Uterus (tissue), 4 donors: Measurements from ENCODE around the gene JMY. TPM values are rescaled to one million over a fixed set of nuclear protein-coding genes. Genes with fewer than 3 reads are reported as not detected.

Source experiments
- DNase-seq, 2 donors: peaks; one replicate each; pipeline ENCODE4 v3.0.0-alpha.2; 2019 to 2020
- H3K27ac ChIP-seq, 2 donors: fragments of 200-600 bp; sonication (generic); 1 replicate in 1 of 2; 2 replicates in 1 of 2; pipeline ENCODE4 v1.5.1; 2016 to 2018
- H3K27me3 ChIP-seq, 2 donors: fragments of 200-600 bp; sonication (generic); one replicate each; pipeline ENCODE4 v1.5.1; 2018 to 2019; ENCODE audit warnings: control low read depth in 1 of 2
- H3K36me3 ChIP-seq, 2 donors: fragments of 200-600 bp; sonication (generic); one replicate each; pipeline ENCODE4 v1.5.1; 2019; ENCODE audit warnings: control low read depth in 1 of 2
- H3K4me1 ChIP-seq, 2 donors: fragments of 200-600 bp; sonication (generic); one replicate each; pipeline ENCODE4 v1.5.1; 2018 to 2019; ENCODE audit warnings: control low read depth in 1 of 2
- H3K4me3 ChIP-seq, 2 donors: fragments of 200-600 bp; sonication (generic); 1 replicate in 1 of 2; 2 replicates in 1 of 2; pipeline ENCODE4 v1.5.1; 2018 to 2019; ENCODE audit warnings: mild to moderate bottlenecking in 1 of 2
- H3K9me3 ChIP-seq, 2 donors: fragments of 200-600 bp; sonication (generic); one replicate each; pipeline ENCODE4 v1.5.1; 2019; ENCODE audit warnings: control low read depth in 1 of 2
- CTCF ChIP-seq, 4 experiments: fragments of 200-600 bp in 2 of 4; fragments of 450-650 bp in 2 of 4; sonication (generic) in 2 of 4; IDR thresholded peaks; one replicate each; pipeline ENCODE4 v1.5.1; 2016 to 2019; ENCODE audit warnings: antibody characterized with exemption in 4 of 4, mild to moderate bottlenecking in 2 of 4, moderate library complexity in 1 of 4
- POLR2A ChIP-seq, 2 donors: fragments of 450-650 bp; IDR thresholded peaks; one replicate each; pipeline ENCODE4 v1.6.1; 2016; ENCODE audit warnings: antibody characterized with exemption in 2 of 2, mild to moderate bottlenecking in 1 of 2, moderate library complexity in 1 of 2
- intact Hi-C: fragments of 100-400 bp; cut with DNase I; formaldehyde crosslinking; loops from one replicate; pipeline ENCODE4 v1.15.1; 2023; ENCODE audit warnings: low total_unique reads
- total RNA-seq, 4 donors: library from RNA; depleted of rRNA in 3 of 4; stranded (reverse); fragments of >200 nt in 3 of 4; gene quantifications; one replicate each; pipeline versions ENCODE4 v1.1.0 to v1.2.4, GENCODE V29; 2014 to 2023
- donor health status: DM: yes; HTN: yes; CAD: no.

Gene JMY
- total RNA-seq, 4 donors from 2014 or later = 11.5 to 41.3 (median 15.5) TPM

- H3K27me3 ChIP-seq = no peaks in the 10 kb centered on the region
- TF ChIP-seq CTCF (IDR thresholded peaks at IDR 0.05) = no peak
- TF ChIP-seq POLR2A (IDR thresholded peaks at IDR 0.05) = no peak
- no peaks in the 10 kb centered on the region for H3K9me3 ChIP-seq
- no peaks in the 10 kb centered on the region for H3K36me3 ChIP-seq
- no peaks in the 10 kb centered on the region for H3K4me1 ChIP-seq
- no peak for DNase-seq
- no peak overlapping the region for H3K27ac ChIP-seq
- intact Hi-C loops = no loop called here
- H3K4me3 ChIP-seq = no peak overlapping the region
Observed at GRCh38 chr5:79227484-79228025, 8.4 kb upstream of the JMY start.

- Histone ChIP-seq H3K4me3 (no peak overlapping the region), H3K4me1 (no peaks in the 10 kb centered on the region), H3K9me3 (no peaks in the 10 kb centered on the region), H3K27ac (no peak overlapping the region), H3K27me3 (no peaks in the 10 kb centered on the region), H3K36me3 (no peaks in the 10 kb centered on the region)
- no peak for DNase-seq
- intact Hi-C loops = no loop called here
- TF ChIP-seq POLR2A (IDR thresholded peaks at IDR 0.05) (no peak), CTCF (IDR thresholded peaks at IDR 0.05) (no peak)
Observed at GRCh38 chr5:79229357-79230174, 6.4 kb upstream of the JMY start.

- intact Hi-C loops = no loop called here
- TF ChIP-seq CTCF (IDR thresholded peaks at IDR 0.05) = no peak
- no peak for TF ChIP-seq POLR2A (IDR thresholded peaks at IDR 0.05)
- peak overlapping the region; percentile 92 to 95 for H3K27ac ChIP-seq
- DNase-seq = no peak
- H3K36me3 ChIP-seq = no peaks in the 10 kb centered on the region
- no peaks in the 10 kb centered on the region for H3K27me3 ChIP-seq
- no peaks in the 10 kb centered on the region for H3K4me1 ChIP-seq
- no peaks in the 10 kb centered on the region for H3K9me3 ChIP-seq
- H3K4me3 ChIP-seq = peak overlapping the region; percentile 71 to 93
Observed at GRCh38 chr5:79235261-79235633, 684 bp upstream of the JMY start.

- Histone ChIP-seq H3K9me3 (no peaks in the 10 kb centered on the region), H3K27me3 (no peaks in the 10 kb centered on the region), H3K36me3 (no peaks in the 10 kb centered on the region), H3K4me1 (no peaks in the 10 kb centered on the region), H3K27ac (peak overlapping the region; percentile 92 to 95), H3K4me3 (peak overlapping the region; percentile 71 to 93)
- peak in 1 of 2 donors; percentile 21 for DNase-seq
- intact Hi-C loops = no loop called here
- TF ChIP-seq CTCF (IDR thresholded peaks at IDR 0.05) (no peak), POLR2A (IDR thresholded peaks at IDR 0.05) (no peak)
Observed at GRCh38 chr5:79236362-79236969, 535 bp downstream of the JMY start.
